SK-N-SH treated with all-trans-retinoic acid at 6 μM for 48 hours (cell line): Measurements from ENCODE around the gene ARHGEF12.

Experiments
- ARNTL ChIP-seq: fragments of 450-650 bp; formaldehyde crosslinking; IDR thresholded peaks from 2 replicates; pipeline ENCODE4 v1.5.0; 2020; ENCODE audit warnings: low read depth, mild to moderate bottlenecking, moderate library complexity, borderline replicate concordance
- BACH2 ChIP-seq: fragments of 250-450 bp; sonication (Bioruptor Pico); IDR thresholded peaks from 2 replicates; pipeline ENCODE4 v1.9.0; 2021; ENCODE audit warnings: mild to moderate bottlenecking, borderline replicate concordance
- ESRRG ChIP-seq: fragments of 250-450 bp; sonication (Bioruptor Pico); IDR thresholded peaks from 2 replicates; pipeline ENCODE4 v1.6.1; 2021; ENCODE audit warnings: mild to moderate bottlenecking
- ISL1 ChIP-seq: fragments of 250-450 bp; sonication (Bioruptor Pico); IDR thresholded peaks from 2 replicates; pipeline ENCODE4 v2.1.2; 2022; ENCODE audit warnings: mild to moderate bottlenecking, moderate library complexity
- OSR1 ChIP-seq: fragments of 250-450 bp; sonication (Bioruptor Pico); IDR thresholded peaks from 2 replicates; pipeline ENCODE4 v1.8.0; 2022; ENCODE audit warnings: moderate library complexity, mild to moderate bottlenecking, inconsistent platforms
- RARB ChIP-seq: fragments of 250-450 bp; sonication (Bioruptor Pico); IDR thresholded peaks from 2 replicates; pipeline ENCODE4 v1.8.0; 2021; ENCODE audit warnings: mild to moderate bottlenecking, moderate library complexity
- TCF4 ChIP-seq: fragments of 250-450 bp; sonication (Bioruptor Pico); IDR thresholded peaks from 2 replicates; pipeline ENCODE4 v1.8.0; 2021; ENCODE audit warnings: mild to moderate bottlenecking, moderate library complexity, borderline replicate concordance
- TOX ChIP-seq: fragments of 250-450 bp; sonication (Bioruptor Pico); IDR thresholded peaks from 2 replicates; pipeline ENCODE4 v1.8.0; 2021; ENCODE audit warnings: mild to moderate bottlenecking, moderate library complexity, borderline replicate concordance
- ZFP3 ChIP-seq: fragments of 250-450 bp; sonication (Bioruptor Pico); IDR thresholded peaks from 2 replicates; pipeline ENCODE4 v1.5.0; 2020; ENCODE audit warnings: mild to moderate bottlenecking, moderate library complexity
- ZFP30 ChIP-seq: fragments of 450-650 bp; formaldehyde crosslinking; IDR thresholded peaks from 2 replicates; pipeline ENCODE4 v1.5.0; 2022; ENCODE audit warnings: mild to moderate bottlenecking, moderate library complexity
- ZNF8 ChIP-seq: fragments of 450-650 bp; formaldehyde crosslinking; IDR thresholded peaks from 2 replicates; pipeline ENCODE4 v1.5.0; 2020; ENCODE audit warnings: mild to moderate bottlenecking, moderate library complexity
- TF ChIP-seq, protein P1 (sequence below): fragments of 250-450 bp; sonication (Bioruptor Pico); IDR thresholded peaks from 2 replicates; pipeline ENCODE4 v1.8.0; 2020; ENCODE audit warnings: mild to moderate bottlenecking, moderate library complexity, borderline replicate concordance
- TF ChIP-seq, protein P2 (sequence below): fragments of 250-450 bp; sonication (Bioruptor Pico); IDR thresholded peaks from 2 replicates; pipeline ENCODE4 v1.5.1; 2020; ENCODE audit warnings: low read depth, mild to moderate bottlenecking, moderate library complexity

GRCh38 chr11:120392314-120392713 lies 56.1 kb downstream of the ARHGEF12 start:
- TF ChIP-seq ISL1 (no peak), TCF4 (CRISPR knock-in tag) (no peak), ARNTL (CRISPR knock-in tag) (no peak), ZFP3 (CRISPR knock-in tag) (no peak), ESRRG (CRISPR knock-in tag) (no peak), ZNF8 (CRISPR knock-in tag) (no peak), RARB (no peak), ZFP30 (CRISPR knock-in tag) (no peak), BACH2 (CRISPR knock-in tag) (no peak), OSR1 (CRISPR knock-in tag) (no peak), TOX (CRISPR knock-in tag) (no peak)
- TF ChIP-seq, protein P1, sequence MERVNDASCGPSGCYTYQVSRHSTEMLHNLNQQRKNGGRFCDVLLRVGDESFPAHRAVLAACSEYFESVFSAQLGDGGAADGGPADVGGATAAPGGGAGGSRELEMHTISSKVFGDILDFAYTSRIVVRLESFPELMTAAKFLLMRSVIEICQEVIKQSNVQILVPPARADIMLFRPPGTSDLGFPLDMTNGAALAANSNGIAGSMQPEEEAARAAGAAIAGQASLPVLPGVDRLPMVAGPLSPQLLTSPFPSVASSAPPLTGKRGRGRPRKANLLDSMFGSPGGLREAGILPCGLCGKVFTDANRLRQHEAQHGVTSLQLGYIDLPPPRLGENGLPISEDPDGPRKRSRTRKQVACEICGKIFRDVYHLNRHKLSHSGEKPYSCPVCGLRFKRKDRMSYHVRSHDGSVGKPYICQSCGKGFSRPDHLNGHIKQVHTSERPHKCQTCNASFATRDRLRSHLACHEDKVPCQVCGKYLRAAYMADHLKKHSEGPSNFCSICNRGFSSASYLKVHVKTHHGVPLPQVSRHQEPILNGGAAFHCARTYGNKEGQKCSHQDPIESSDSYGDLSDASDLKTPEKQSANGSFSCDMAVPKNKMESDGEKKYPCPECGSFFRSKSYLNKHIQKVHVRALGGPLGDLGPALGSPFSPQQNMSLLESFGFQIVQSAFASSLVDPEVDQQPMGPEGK = no peak
- TF ChIP-seq, protein P2, sequence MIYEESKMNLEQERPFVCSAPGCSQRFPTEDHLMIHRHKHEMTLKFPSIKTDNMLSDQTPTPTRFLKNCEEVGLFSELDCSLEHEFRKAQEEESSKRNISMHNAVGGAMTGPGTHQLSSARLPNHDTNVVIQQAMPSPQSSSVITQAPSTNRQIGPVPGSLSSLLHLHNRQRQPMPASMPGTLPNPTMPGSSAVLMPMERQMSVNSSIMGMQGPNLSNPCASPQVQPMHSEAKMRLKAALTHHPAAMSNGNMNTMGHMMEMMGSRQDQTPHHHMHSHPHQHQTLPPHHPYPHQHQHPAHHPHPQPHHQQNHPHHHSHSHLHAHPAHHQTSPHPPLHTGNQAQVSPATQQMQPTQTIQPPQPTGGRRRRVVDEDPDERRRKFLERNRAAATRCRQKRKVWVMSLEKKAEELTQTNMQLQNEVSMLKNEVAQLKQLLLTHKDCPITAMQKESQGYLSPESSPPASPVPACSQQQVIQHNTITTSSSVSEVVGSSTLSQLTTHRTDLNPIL (CRISPR knock-in tag) = no peak
